Stimulated activated CD8-positive, alpha-beta memory T cell treated with anti-CD3 and anti-CD28 coated beads, Interleukin-15, amount 100 ng/mL, for 1 hour (primary cell): Measurements from ENCODE around the gene IL6.
"Not testable (repeated sequence)": the region's sequence is repeated elsewhere in the genome, so short reads cannot be mapped to it uniquely, and the experiment has no call there.

Experiments used
- DNase-seq: peaks from one replicate; pipeline ENCODE4 v3.0.0-alpha.2; 2020; ENCODE audit warnings: low read depth

The IL6 gene

DNA sequence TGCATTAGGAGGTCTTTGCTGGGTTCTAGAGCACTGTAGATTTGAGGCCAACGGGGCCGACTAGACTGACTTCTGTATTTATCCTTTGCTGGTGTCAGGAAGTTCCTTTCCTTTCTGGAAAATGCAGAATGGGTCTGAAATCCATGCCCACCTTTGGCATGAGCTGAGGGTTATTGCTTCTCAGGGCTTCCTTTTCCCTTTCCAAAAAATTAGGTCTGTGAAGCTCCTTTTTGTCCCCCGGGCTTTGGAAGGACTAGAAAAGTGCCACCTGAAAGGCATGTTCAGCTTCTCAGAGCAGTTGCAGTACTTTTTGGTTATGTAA, 675 bp downstream of the IL6 start:
- DNase-seq, result no peak

DNA sequence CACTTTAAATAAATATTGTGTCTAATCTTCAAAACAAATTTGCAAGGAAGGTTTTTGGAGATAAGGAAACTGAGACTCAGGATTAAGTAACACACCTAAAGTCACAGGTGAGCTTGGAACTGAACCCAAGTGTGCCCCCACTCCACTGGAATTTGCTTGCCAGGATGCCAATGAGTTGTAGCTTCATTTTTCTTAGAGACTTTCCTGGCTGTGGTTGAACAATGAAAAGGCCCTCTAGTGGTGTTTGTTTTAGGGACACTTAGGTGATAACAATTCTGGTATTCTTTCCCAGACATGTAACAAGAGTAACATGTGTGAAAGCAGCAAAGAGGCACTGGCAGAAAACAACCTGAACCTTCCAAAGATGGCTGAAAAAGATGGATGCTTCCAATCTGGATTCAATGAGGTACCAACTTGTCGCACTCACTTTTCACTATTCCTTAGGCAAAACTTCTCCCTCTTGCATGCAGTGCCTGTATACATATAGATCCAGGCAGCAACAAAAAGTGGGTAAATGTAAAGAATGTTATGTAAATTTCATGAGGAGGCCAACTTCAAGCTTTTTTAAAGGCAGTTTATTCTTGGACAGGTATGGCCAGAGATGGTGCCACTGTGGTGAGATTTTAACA, 1.5 kb downstream of the IL6 start:
- no peak for DNase-seq

DNA sequence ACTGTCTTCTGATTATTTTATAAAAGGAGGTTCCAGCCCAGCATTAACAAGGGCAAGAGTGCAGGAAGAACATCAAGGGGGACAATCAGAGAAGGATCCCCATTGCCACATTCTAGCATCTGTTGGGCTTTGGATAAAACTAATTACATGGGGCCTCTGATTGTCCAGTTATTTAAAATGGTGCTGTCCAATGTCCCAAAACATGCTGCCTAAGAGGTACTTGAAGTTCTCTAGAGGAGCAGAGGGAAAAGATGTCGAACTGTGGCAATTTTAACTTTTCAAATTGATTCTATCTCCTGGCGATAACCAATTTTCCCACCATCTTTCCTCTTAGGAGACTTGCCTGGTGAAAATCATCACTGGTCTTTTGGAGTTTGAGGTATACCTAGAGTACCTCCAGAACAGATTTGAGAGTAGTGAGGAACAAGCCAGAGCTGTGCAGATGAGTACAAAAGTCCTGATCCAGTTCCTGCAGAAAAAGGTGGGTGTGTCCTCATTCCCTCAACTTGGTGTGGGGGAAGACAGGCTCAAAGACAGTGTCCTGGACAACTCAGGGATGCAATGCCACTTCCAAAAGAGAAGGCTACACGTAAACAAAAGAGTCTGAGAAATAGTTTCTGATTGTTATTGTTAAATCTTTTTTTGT, 2.3 kb downstream of the IL6 start:
- DNase-seq, result no peak

DNA sequence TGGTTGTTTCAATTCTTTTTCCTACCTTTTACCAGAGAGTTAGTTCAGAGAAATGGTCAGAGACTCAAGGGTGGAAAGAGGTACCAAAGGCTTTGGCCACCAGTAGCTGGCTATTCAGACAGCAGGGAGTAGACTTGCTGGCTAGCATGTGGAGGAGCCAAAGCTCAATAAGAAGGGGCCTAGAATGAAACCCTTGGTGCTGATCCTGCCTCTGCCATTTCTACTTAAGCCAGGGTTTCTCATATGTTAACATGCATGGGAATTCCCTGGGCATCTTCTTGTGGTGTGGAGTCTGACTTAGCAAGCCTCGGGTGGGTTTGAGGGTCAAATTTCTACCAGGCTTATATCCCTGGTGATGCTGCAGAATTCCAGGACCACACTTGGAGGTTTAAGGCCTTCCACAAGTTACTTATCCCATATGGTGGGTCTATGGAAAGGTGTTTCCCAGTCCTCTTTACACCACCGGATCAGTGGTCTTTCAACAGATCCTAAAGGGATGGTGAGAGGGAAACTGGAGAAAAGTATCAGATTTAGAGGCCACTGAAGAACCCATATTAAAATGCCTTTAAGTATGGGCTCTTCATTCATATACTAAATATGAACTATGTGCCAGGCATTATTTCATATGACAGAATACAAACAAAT, 3.2 kb downstream of the IL6 start:
- DNase-seq, result no peak

DNA sequence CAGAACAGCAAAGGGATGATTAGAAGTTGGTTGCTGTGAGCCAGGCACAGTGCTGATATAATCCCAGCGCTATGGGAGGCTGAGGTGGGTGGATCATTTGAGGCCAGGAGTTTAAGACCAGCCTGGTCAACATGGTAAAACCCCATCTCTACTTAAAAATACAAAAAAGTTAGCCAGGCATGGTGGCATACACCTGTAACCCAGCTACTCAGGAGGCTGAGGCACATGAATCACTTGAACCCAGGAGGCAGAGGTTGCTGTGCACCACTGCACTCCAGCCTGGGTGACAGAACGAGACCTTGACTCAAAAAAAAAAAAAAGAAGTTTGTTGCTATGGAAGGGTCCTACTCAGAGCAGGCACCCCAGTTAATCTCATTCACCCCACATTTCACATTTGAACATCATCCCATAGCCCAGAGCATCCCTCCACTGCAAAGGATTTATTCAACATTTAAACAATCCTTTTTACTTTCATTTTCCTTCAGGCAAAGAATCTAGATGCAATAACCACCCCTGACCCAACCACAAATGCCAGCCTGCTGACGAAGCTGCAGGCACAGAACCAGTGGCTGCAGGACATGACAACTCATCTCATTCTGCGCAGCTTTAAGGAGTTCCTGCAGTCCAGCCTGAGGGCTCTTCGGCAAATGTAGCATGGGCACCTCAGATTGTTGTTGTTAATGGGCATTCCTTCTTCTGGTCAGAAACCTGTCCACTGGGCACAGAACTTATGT, 4.1 kb downstream of the IL6 start:
- DNase-seq, result no peak

DNA sequence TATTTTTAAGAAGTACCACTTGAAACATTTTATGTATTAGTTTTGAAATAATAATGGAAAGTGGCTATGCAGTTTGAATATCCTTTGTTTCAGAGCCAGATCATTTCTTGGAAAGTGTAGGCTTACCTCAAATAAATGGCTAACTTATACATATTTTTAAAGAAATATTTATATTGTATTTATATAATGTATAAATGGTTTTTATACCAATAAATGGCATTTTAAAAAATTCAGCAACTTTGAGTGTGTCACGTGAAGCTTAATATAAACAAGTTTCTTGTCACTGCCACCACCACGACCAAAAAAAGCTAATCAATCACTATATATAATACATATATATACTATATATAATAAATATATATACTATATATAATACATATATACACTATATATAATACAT, 4.8 kb downstream of the IL6 start:
- no peak for DNase-seq

DNA sequence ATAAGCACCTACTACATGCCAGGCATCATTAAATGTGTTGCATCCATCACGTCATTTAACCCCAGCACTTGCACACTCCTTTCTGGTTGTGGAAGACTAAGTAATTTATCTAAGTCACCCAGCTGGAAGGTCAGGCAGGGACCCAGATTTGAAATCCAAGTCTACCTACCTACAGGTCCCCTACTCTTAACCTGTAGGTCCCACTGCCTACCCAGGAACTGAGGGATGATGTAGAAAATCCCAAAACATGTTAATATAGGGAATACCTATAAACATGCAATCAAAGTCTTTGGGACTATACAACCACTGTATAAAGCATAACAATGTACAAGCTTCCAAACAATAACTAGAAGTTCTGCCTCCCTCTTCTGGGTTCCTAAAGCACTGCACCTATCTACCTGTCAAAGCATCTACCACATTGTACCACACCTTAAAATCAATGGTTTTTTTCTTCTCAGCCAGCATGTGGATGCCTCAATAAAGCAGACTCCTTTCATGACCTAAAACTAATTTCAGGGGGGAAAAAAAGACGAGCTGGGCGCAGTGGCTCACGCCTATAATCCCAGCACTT, 5.6 kb downstream of the IL6 start:
- DNase-seq, result no peak

DNA sequence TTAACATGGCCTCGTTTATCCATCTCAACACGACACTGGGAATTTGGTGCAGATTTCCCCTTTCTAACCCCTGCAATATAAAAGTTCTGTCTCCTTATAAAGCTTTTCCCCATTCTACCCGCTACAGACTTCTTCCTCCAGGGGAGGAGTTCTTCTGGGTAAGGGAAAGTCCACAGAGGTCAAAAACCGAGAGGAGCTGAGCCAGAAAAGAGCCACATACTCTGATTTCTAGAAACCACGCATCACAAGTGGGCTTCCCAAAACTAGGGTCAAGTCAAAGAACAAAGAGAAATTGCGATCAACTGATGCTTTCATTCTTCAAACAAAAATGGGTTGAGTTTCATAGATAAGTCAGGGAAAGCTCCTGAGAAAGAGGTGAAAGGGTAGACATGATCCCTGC, 6.8 kb downstream of the IL6 start:
- no peak for DNase-seq

DNA sequence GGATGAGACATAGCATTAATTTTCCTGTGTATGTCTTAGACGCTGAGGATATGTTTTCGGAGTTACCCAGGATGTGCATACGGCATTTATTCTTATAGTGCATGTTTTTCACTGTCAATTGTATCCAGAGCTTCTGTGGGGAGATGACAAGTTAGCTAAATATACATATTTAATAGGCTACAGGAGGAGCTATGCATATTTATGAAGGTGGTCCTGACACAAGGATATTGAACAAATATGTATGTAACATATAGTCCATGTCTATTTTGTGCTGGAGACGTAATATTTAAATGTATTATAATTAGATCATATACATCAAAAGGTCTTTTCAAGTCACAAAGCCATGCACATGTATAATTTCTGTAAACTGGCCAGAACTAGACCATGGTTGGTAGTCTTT, 16.0 kb downstream of the IL6 start:
- DNase-seq, result no peak

DNA sequence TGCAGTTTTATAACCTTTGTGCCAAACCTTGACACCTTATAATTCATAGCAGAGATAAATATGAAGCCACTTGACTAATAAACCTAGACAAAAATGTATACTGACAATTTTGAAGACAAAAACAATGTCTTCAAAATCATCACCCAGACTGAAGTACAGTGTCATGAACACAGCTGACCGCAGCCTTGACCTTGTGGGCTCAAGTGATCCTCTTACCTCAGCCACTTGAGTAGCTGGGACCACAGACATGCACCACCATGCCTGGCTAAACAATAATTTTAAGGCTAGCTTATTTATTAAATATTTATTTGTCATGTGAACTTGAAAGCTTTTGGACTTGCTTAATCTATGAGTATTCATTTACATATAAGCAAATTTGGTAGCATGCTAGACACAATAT, 24.3 kb downstream of the IL6 start:
- no peak for DNase-seq

DNA sequence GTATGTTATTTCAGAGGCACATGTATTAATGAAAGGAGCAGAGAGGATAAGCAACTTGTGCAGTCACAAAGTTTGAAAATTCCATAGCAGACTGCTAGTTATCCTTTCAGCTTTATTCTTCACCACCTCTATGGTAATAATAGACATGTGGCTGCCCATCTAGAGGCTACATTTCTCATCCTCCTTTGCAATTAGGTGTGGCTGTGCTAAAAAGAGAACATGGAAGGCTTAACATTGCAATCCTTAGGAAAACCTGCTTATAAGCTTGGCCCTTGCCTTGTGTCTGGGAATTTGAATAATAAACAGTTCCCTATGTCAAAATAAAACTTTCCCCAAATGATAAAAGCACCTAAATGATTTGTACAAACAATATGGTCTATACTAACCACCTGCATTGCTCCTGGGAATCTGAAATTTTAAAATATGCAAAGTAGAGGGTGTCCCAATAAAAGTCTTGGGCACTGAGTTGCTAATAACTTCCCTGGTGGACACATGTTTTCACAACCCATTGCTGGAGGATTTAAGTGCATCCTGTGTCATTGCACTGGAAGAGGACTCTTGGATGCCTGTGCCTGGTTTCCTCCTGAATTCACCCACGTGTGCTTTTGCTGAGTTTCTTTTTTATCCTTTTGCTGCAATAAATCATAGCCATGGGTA, 30.5 kb downstream of the IL6 start:
- no peak for DNase-seq

DNA sequence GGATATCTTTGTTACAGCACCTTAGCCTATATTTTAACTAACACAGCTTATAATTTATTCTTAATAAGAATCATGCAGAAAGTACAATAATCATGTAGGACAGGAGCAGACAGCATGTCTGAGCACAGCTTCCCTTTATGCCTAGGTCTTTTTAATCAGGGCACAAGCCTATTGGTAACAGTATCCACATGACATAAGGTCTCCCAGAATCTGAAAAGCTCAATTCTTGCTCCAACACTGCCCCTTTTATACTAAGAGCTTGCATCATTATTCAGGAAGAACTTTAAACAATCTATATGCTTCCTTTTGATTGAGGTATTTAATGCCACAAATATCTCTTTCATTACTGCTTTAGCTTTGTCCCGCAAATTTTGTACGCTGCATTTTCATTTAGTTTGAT, 31.6 kb downstream of the IL6 start:
- no peak for DNase-seq

DNA sequence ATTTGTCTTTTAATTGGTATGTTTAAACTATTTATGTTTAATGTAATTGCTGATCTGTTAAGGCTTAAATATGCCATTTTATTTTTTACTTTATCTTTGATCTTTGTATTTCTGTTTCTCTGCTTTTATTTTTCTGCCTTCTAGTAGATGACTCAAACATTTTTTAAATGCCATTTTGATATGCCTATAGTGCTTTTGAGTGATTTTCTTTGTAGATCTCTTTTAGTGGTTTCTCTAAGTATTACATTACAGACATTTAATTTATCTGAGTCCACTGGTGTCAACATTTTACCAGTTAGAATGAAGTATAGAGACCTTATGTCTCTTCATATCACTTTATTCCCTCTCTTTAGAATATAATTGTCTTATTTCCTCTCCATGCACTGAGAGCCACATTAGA, 32.7 kb downstream of the IL6 start:
- no peak for DNase-seq

DNA sequence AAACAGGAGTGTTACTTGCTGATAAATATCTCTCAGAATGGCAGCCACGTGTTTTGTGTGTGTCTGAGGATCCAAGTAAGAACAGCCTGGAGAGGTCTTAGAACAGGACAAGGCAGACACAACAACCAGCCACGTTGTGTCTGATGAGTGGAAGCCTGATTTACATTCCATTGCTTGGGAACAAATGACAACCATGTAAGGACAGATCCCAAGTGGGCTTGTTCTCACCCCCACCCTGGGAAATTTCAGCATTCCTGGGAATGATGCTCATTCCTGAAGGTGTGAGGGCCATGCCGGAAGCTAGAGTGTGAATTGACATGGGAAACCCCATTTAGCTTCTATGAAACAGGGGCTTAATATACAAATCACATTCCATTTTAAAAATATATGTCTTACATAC, 35.9 kb downstream of the IL6 start:
- no peak for DNase-seq

DNA sequence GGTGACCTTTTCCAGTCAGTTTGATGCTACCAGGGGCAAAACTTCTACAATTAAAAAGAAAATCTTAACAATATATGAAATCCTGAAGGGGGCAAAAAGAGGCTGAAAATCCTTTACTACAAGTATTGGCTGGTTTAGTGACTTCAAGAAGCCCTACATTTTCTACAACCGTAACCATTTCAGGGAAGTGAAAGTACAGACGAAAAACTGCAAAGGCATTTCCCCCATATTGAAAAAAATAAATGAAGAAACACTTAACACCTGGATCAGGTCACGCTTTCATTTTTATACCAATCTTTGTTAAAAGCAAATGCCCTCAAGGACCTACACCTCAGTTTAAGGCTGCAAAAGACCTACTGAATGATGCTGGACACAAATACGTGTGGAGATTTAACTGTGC, 38.6 kb downstream of the IL6 start:
- no peak for DNase-seq

DNA sequence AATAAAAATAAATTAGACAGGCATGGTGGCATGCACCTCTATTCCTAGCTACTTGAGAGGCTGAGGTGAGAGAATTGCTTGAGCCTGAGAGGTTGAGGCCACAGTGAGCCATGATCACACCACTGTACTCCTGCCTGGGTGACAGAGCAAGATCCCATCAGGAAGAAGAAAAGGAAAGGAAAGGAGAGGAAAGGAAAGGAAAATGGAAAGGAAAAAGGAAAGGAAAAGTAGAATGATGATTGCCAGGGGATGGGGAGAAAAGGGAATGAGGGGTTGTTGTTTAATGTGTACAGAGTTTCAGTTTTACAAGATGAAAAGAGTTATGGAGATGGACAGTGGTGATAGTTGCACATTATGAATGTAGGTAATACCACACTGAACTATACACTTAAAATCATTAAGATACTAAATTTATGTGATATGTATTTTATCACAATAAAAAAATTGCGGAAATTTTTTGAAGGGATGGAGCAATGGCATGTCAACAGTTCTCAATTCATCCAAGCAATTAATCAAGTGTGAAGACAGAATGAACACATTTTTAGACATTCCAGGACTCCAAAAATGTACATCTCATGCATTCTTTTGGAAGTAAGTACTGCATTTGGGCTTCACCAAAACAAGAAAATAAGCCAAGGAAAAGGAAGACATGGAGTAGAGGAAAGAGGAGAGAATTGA, 44.3 kb downstream of the IL6 start:
- DNase-seq, result no peak

DNA sequence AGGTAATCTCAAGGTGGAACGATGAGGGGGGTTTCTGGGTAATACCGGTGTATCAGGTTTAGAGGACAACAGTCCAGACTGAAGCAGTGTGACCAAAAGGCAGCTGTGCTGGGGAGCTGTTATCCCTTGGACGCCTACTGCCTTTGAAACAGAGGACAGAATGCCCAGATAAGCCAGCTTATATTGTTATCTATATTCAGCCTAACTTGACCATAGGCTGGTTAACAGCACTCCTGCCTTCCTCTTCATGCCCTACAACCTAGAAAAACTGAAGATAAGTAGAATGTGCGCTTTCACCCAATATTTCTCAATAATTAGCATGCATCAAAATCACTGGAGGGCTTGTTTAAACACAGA, 44.9 kb downstream of the IL6 start:
- DNase-seq, result no peak

DNA sequence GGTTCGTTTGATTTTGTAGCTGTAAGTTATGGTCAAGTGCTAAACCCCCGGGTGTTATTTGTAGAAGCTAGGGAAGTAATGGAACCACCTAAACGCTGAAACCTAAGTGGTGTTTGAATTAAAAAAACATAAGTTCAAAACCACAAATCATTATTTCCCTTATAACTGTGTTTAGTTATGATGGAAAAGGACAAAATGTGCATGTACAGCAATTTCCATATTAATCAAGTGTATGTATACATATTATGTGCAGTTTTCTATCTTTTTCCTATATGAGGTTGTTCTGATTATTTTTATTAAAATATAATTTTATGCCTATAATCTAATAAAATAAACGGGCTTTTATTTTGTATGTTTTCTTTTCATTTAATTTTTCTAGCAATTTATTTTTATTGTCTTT, 45.9 kb downstream of the IL6 start:
- DNase-seq, result no peak

DNA sequence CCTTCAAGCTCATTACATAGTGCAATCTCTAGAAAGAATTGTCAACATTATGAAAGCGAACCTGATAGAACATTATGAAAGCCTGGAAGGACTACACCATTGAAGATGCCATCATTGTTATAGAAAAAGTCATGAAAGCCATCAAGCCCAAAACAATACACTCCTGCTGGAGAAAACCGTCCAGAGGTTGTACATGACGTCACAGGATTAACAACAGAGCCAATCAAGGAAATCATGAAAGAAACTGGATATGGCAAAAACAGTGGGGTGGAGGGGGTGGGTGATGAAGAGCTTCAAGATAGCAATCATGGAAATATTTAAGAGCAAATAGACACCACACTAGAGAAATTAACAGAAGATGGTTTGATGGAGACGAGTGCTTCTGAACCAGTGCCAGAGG, 50.0 kb downstream of the IL6 start:
- DNase-seq, result no peak

DNA sequence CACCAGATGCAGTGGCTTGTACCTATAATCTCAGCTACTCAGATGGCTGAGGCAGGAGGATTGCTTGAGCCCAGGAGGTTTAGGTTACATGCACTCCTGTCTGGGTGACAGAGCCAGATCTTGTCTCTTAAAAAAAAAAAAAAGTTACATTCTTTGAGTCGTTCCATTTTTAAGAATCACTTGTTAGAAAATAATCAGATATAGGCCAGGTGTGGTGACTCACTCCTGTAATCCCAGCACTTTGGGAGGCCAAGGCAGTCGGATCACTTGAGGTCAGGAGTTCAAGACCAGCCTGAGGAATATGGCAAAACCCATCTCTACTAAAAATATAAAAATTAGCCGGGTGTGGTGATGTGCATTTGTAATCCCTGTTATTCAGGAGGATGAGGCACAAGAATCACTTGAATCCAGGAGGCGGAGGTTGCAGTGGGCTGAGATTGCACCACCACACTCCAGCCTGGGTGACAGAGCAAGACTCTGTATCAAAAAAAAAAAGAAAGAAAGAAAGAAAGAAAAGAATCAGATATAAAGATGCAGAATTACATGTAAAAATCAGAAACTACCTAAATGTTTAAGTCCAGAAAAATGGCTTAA, 52.8 kb downstream of the IL6 start:
- not testable (repeated sequence) for DNase-seq

DNA sequence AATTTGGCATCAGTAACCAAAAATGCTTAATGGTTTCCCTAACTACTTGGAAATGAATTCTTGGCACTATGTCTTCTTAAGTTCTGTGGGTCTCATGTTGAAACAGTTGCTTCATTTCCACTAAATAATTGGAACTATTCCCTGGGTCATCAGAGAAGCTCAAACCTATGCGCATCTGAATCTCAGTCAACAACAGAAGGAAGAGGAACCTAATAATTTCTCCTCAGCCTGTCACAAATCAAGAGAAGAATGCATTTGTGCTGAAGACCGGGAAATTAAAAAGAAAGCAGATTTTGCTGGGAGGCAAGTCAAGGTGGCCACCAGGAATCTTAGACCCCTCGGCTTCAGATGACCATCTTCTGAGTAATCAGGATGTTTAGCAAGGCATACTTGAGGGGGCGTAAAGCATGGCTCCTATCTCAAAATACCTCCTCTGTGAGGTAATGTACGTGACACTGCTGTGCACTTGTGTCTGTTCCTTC, 54.3 kb downstream of the IL6 start:
- no peak for DNase-seq
